ENCODE measurements around the gene CIB4. TPM values are rescaled to one million over a fixed set of nuclear protein-coding genes. Genes with fewer than 3 reads are reported as not detected.

Gene CIB4
- total RNA-seq, 1 donor from 2014 or later: not detected

GRCh38 chr2:26683583-26683982, 42.4 kb upstream of the CIB4 start:
- ATAC-seq (no peak), DNase-seq (no peak)
- Histone ChIP-seq H3K27me3 (ENCODE audit: low read depth) (no peaks in the 10 kb centered on the region), H3K4me3 (no peak overlapping the region), H3K9me3 (no peaks in the 10 kb centered on the region), H3K27ac (no peak overlapping the region), H3K4me1 (peaks cover 13% of the 10 kb centered on the region), H3K36me3 (no peaks in the 10 kb centered on the region)
- intact Hi-C loops (cut with DNase I): no loop called here
- no peak for TF ChIP-seq CTCF (IDR thresholded peaks at IDR 0.05)

GRCh38 chr2:26682155-26682554, 41.0 kb upstream of the CIB4 start:
- no peak for ATAC-seq
- intact Hi-C loops (cut with DNase I): no loop called here
- H3K9me3 ChIP-seq: no peaks in the 10 kb centered on the region
- H3K4me1 ChIP-seq: peaks cover 7% of the 10 kb centered on the region
- H3K36me3 ChIP-seq: no peaks in the 10 kb centered on the region
- no peaks in the 10 kb centered on the region for H3K27me3 ChIP-seq (ENCODE audit: low read depth)
- no peak overlapping the region for H3K4me3 ChIP-seq
- no peak overlapping the region for H3K27ac ChIP-seq
- TF ChIP-seq CTCF (IDR thresholded peaks at IDR 0.05): no peak
- DNase-seq: no peak

GRCh38 chr2:26681656-26682055, 40.5 kb upstream of the CIB4 start:
- Histone ChIP-seq H3K36me3 (no peaks in the 10 kb centered on the region), H3K27me3 (ENCODE audit: low read depth) (no peaks in the 10 kb centered on the region), H3K9me3 (no peaks in the 10 kb centered on the region), H3K27ac (no peak overlapping the region), H3K4me1 (peaks cover 5% of the 10 kb centered on the region), H3K4me3 (no peak overlapping the region)
- no peak for TF ChIP-seq CTCF (IDR thresholded peaks at IDR 0.05)
- intact Hi-C loops (cut with DNase I): no loop called here
- no peak for ATAC-seq
- no peak for DNase-seq

- ATAC-seq: peak in 1 of 2 donors; percentile 41
- TF ChIP-seq CTCF (IDR thresholded peaks at IDR 0.05): no peak
Observed at GRCh38 chr2:26679867-26680266, 38.7 kb upstream of the CIB4 start.

GRCh38 chr2:26678035-26678434, 36.9 kb upstream of the CIB4 start:
- Histone ChIP-seq H3K4me3 (no peak overlapping the region), H3K9me3 (no peaks in the 10 kb centered on the region), H3K36me3 (no peaks in the 10 kb centered on the region), H3K27me3 (ENCODE audit: low read depth) (no peaks in the 10 kb centered on the region), H3K4me1 (no peaks in the 10 kb centered on the region), H3K27ac (no peak overlapping the region)
- DNase-seq: no peak
- no peak for TF ChIP-seq CTCF (IDR thresholded peaks at IDR 0.05)
- intact Hi-C loops (cut with DNase I): no loop called here
- ATAC-seq: no peak

More at GRCh38 chr2:26679867-26680266, 38.7 kb upstream of the CIB4 start:
- H3K4me3 ChIP-seq: no peak overlapping the region
- H3K27me3 ChIP-seq (ENCODE audit: low read depth): no peaks in the 10 kb centered on the region
- no peaks in the 10 kb centered on the region for H3K36me3 ChIP-seq
- no peak overlapping the region for H3K27ac ChIP-seq
- intact Hi-C loops (cut with DNase I): no loop called here
- H3K4me1 ChIP-seq: no peaks in the 10 kb centered on the region
- no peaks in the 10 kb centered on the region for H3K9me3 ChIP-seq
- no peak for DNase-seq

Data from lower lobe of right lung (tissue), 2 donors.